Hypothalamus (tissue), 51 donors: ENCODE data around the gene BICD1.
A peak's percentile ranks its signal among the peaks of the same experiment; 100 is the strongest.
"Not testable (repeated sequence)": the region's sequence is repeated elsewhere in the genome, so short reads cannot be mapped to it uniquely, and the experiment has no call there.

Experiments
- DNase-seq, 51 donors: peaks; one replicate each; lab custom pipeline; 2025; lab: John Stamatoyannopoulos, UW

BICD1 gene

GRCh38 chr12:32106517-32107358 is at the start of gene BICD1:
Gene BICD1 (plus strand): TSS chr12:32106847. CDS start chr12:32107332, 485 bp downstream.
- DNase-seq: peak in 50 of 51 donors; percentile 26 to 93 (median 82)

- no peak for DNase-seq
These were observed 45.6 kb upstream of the BICD1 start for GRCh38 chr12:32061033-32061432.

GRCh38 chr12:32062881-32063280 is 43.8 kb upstream of the BICD1 start:
- DNase-seq: no peak

GRCh38 chr12:32063796-32064195 is 42.9 kb upstream of the BICD1 start:
- DNase-seq: no peak

GRCh38 chr12:32066206-32066605 is 40.4 kb upstream of the BICD1 start:
- no peak for DNase-seq

GRCh38 chr12:32069071-32069470 is 37.6 kb upstream of the BICD1 start:
- DNase-seq: no peak

- no peak for DNase-seq
These were observed 36.9 kb upstream of the BICD1 start for GRCh38 chr12:32069731-32070130.

GRCh38 chr12:32070370-32070769 is 36.3 kb upstream of the BICD1 start:
- DNase-seq: no peak

- no peak for DNase-seq
These were observed 34.5 kb upstream of the BICD1 start for GRCh38 chr12:32072102-32072501.

- no peak for DNase-seq
These were observed 32.2 kb upstream of the BICD1 start for GRCh38 chr12:32074432-32074831.

- DNase-seq: no peak
These were observed 29.7 kb upstream of the BICD1 start for GRCh38 chr12:32076941-32077340.

- no peak for DNase-seq
These were observed 26.2 kb upstream of the BICD1 start for GRCh38 chr12:32080435-32080834.

- DNase-seq: no peak
These were observed 23.2 kb upstream of the BICD1 start for GRCh38 chr12:32083489-32083888.

- no peak for DNase-seq
These were observed 22.5 kb upstream of the BICD1 start for GRCh38 chr12:32084017-32084688.

GRCh38 chr12:32084753-32085152 is 21.9 kb upstream of the BICD1 start:
- no peak for DNase-seq

- no peak for DNase-seq
These were observed 19.3 kb upstream of the BICD1 start for GRCh38 chr12:32087306-32087705.

- DNase-seq: no peak
These were observed 17.5 kb upstream of the BICD1 start for GRCh38 chr12:32089156-32089555.

- DNase-seq: no peak
These were observed 17.1 kb upstream of the BICD1 start for GRCh38 chr12:32089586-32089985.

GRCh38 chr12:32091696-32092095 is 15.0 kb upstream of the BICD1 start:
- no peak for DNase-seq

GRCh38 chr12:32098112-32098511 is 8.5 kb upstream of the BICD1 start:
- no peak for DNase-seq

- not testable (repeated sequence) for DNase-seq
These were observed 7.4 kb upstream of the BICD1 start for GRCh38 chr12:32099275-32099674.

- no peak for DNase-seq
These were observed 6.3 kb upstream of the BICD1 start for GRCh38 chr12:32100361-32100760.
